ENCODE data around the gene KIF5B. TPM values are rescaled to one million over a fixed set of nuclear protein-coding genes. Genes with fewer than 3 reads are reported as not detected.

KIF5B gene
- polyA plus RNA-seq, 4 donors = 49.4 to 100 (median 59.5) TPM

- FAIRE-seq (no peak), DNase-seq (no peak)
- Histone ChIP-seq H3K4me3 (ENCODE audit: low read depth in 1 of 3, low read length in 3 of 3) (no peak overlapping the region), H3K27me3 (ENCODE audit: control insufficient read depth in 3 of 3, insufficient read depth in 3 of 3, low read length in 3 of 3) (no peaks in the 10 kb centered on the region), H3K4me1 (ENCODE audit: control insufficient read depth in 3 of 3, insufficient read depth in 2 of 3, low read depth in 1 of 3, low read length in 2 of 3) (no peaks in the 10 kb centered on the region), H3K36me3 (ENCODE audit: control insufficient read depth in 3 of 3, insufficient read depth in 2 of 3, low read depth in 1 of 3, low read length in 3 of 3) (peaks cover 7 to 37% (median 19%) of the 10 kb centered on the region in 3 donors), H3K9me3 (ENCODE audit: control insufficient read depth in 2 of 2, insufficient read depth in 1 of 2, low read depth in 1 of 2, low read length in 1 of 2) (no peaks in the 10 kb centered on the region), H3K27ac (ENCODE audit: low read depth in 1 of 3, low read length in 2 of 3) (no peak overlapping the region)
- 11 to 19% (median 11%) methylated on average over 1 of the region's 1 CpG for WGBS, 3 donors
Measured at GRCh38 chr10:32028710-32029109, 27.5 kb downstream of the KIF5B start.

GRCh38 chr10:32023264-32023663 is 33.0 kb downstream of the KIF5B start:
- H3K27me3 ChIP-seq (ENCODE audit: control insufficient read depth in 3 of 3, insufficient read depth in 3 of 3, low read length in 3 of 3) = no peaks in the 10 kb centered on the region
- DNase-seq (peak in 1 of 2 donors; percentile 51), FAIRE-seq (no peak)
- peaks cover 19 to 38% (median 20%) of the 10 kb centered on the region in 3 donors for H3K36me3 ChIP-seq (ENCODE audit: control insufficient read depth in 3 of 3, insufficient read depth in 2 of 3, low read depth in 1 of 3, low read length in 3 of 3)
- H3K27ac ChIP-seq (ENCODE audit: low read depth in 1 of 3, low read length in 2 of 3) = peak overlapping the region in 1 of 3 donors; percentile 45
- no peaks in the 10 kb centered on the region for H3K9me3 ChIP-seq (ENCODE audit: control insufficient read depth in 2 of 2, insufficient read depth in 1 of 2, low read depth in 1 of 2, low read length in 1 of 2)
- WGBS, 3 donors = 31 to 40% (median 33%) methylated on average over 1 of the region's 1 CpG
- H3K4me1 ChIP-seq (ENCODE audit: control insufficient read depth in 3 of 3, insufficient read depth in 2 of 3, low read depth in 1 of 3, low read length in 2 of 3) = peaks cover 0 to 8% (median 0%) of the 10 kb centered on the region in 3 donors
- no peak overlapping the region for H3K4me3 ChIP-seq (ENCODE audit: low read depth in 1 of 3, low read length in 3 of 3)

- peaks cover 25 to 44% (median 27%) of the 10 kb centered on the region in 3 donors for H3K36me3 ChIP-seq (ENCODE audit: control insufficient read depth in 3 of 3, insufficient read depth in 2 of 3, low read depth in 1 of 3, low read length in 3 of 3)
- no peaks in the 10 kb centered on the region for H3K27me3 ChIP-seq (ENCODE audit: control insufficient read depth in 3 of 3, insufficient read depth in 3 of 3, low read length in 3 of 3)
- DNase-seq (no peak), FAIRE-seq (no peak)
- no peaks in the 10 kb centered on the region for H3K4me1 ChIP-seq (ENCODE audit: control insufficient read depth in 3 of 3, insufficient read depth in 2 of 3, low read depth in 1 of 3, low read length in 2 of 3)
- WGBS, 3 donors = 95% methylated on average over 11 of the region's 11 CpGs
- H3K27ac ChIP-seq (ENCODE audit: low read depth in 1 of 3, low read length in 2 of 3) = no peak overlapping the region
- H3K4me3 ChIP-seq (ENCODE audit: low read depth in 1 of 3, low read length in 3 of 3) = no peak overlapping the region
- no peaks in the 10 kb centered on the region for H3K9me3 ChIP-seq (ENCODE audit: control insufficient read depth in 2 of 2, insufficient read depth in 1 of 2, low read depth in 1 of 2, low read length in 1 of 2)
Measured at GRCh38 chr10:32017044-32017443, 39.2 kb downstream of the KIF5B start.

DNA sequence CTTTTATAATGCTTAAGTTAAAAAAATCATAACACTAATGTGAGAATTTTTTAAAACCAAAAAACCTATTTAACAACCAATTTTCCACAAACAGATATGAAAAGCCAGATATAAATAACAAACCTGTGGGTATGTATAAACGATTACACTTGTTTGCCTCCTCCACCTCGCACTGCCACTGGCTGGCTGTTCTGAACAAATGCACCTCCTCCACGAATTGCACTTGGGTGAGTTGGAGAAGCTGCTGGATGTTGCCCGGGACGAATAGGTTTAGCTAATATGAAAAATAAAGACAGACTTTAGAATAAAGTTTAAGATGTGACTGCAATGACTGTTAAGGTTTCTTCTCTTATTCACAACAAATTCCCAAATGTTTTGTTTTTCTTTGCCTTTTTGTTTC is 40.8 kb downstream of the KIF5B start:
- no peaks in the 10 kb centered on the region for H3K9me3 ChIP-seq (ENCODE audit: control insufficient read depth in 2 of 2, insufficient read depth in 1 of 2, low read depth in 1 of 2, low read length in 1 of 2)
- no peaks in the 10 kb centered on the region for H3K27me3 ChIP-seq (ENCODE audit: control insufficient read depth in 3 of 3, insufficient read depth in 3 of 3, low read length in 3 of 3)
- 91 to 94% (median 92%) methylated on average over 5 of the region's 5 CpGs for WGBS, 3 donors
- no peak overlapping the region for H3K4me3 ChIP-seq (ENCODE audit: low read depth in 1 of 3, low read length in 3 of 3)
- H3K36me3 ChIP-seq (ENCODE audit: control insufficient read depth in 3 of 3, insufficient read depth in 2 of 3, low read depth in 1 of 3, low read length in 3 of 3) = peaks cover 19 to 38% (median 26%) of the 10 kb centered on the region in 3 donors
- H3K27ac ChIP-seq (ENCODE audit: low read depth in 1 of 3, low read length in 2 of 3) = no peak overlapping the region
- DNase-seq (no peak), FAIRE-seq (no peak)
- no peaks in the 10 kb centered on the region for H3K4me1 ChIP-seq (ENCODE audit: control insufficient read depth in 3 of 3, insufficient read depth in 2 of 3, low read depth in 1 of 3, low read length in 2 of 3)

- peaks cover 0 to 4% (median 0%) of the 10 kb centered on the region in 3 donors for H3K4me1 ChIP-seq (ENCODE audit: control insufficient read depth in 3 of 3, insufficient read depth in 2 of 3, low read depth in 1 of 3, low read length in 2 of 3)
- peak in 1 of 2 donors; percentile 8 for DNase-seq
- FAIRE-seq = no peak
- H3K27ac ChIP-seq (ENCODE audit: low read depth in 1 of 3, low read length in 2 of 3) = no peak overlapping the region
- H3K4me3 ChIP-seq (ENCODE audit: low read depth in 1 of 3, low read length in 3 of 3) = no peak overlapping the region
- H3K9me3 ChIP-seq (ENCODE audit: control insufficient read depth in 2 of 2, insufficient read depth in 1 of 2, low read depth in 1 of 2, low read length in 1 of 2) = no peaks in the 10 kb centered on the region
- WGBS, 3 donors = 42 to 57% (median 51%) methylated on average over 2 of the region's 2 CpGs
- H3K36me3 ChIP-seq (ENCODE audit: control insufficient read depth in 3 of 3, insufficient read depth in 2 of 3, low read depth in 1 of 3, low read length in 3 of 3) = peaks cover 0 to 19% (median 3%) of the 10 kb centered on the region in 3 donors
- H3K27me3 ChIP-seq (ENCODE audit: control insufficient read depth in 3 of 3, insufficient read depth in 3 of 3, low read length in 3 of 3) = no peaks in the 10 kb centered on the region
Measured at GRCh38 chr10:32007026-32007425, 49.2 kb downstream of the KIF5B start.

GRCh38 chr10:32005050-32005449 is 51.2 kb downstream of the KIF5B start:
- H3K4me3 ChIP-seq (ENCODE audit: low read depth in 1 of 3, low read length in 3 of 3) = no peak overlapping the region
- peaks cover 0 to 18% (median 0%) of the 10 kb centered on the region in 3 donors for H3K36me3 ChIP-seq (ENCODE audit: control insufficient read depth in 3 of 3, insufficient read depth in 2 of 3, low read depth in 1 of 3, low read length in 3 of 3)
- no peak for FAIRE-seq
- peaks cover 0 to 4% (median 0%) of the 10 kb centered on the region in 3 donors for H3K4me1 ChIP-seq (ENCODE audit: control insufficient read depth in 3 of 3, insufficient read depth in 2 of 3, low read depth in 1 of 3, low read length in 2 of 3)
- no peaks in the 10 kb centered on the region for H3K27me3 ChIP-seq (ENCODE audit: control insufficient read depth in 3 of 3, insufficient read depth in 3 of 3, low read length in 3 of 3)
- H3K27ac ChIP-seq (ENCODE audit: low read depth in 1 of 3, low read length in 2 of 3) = no peak overlapping the region
- 57 to 61% (median 58%) methylated on average over 4 of the region's 4 CpGs for WGBS, 3 donors
- no peaks in the 10 kb centered on the region for H3K9me3 ChIP-seq (ENCODE audit: control insufficient read depth in 2 of 2, insufficient read depth in 1 of 2, low read depth in 1 of 2, low read length in 1 of 2)
- peak; percentile 55 to 61 for DNase-seq

GRCh38 chr10:32004161-32004591 is 52.0 kb downstream of the KIF5B start:
- Histone ChIP-seq H3K27ac (ENCODE audit: low read depth in 1 of 3, low read length in 2 of 3) (no peak overlapping the region), H3K27me3 (ENCODE audit: control insufficient read depth in 3 of 3, insufficient read depth in 3 of 3, low read length in 3 of 3) (no peaks in the 10 kb centered on the region), H3K9me3 (ENCODE audit: control insufficient read depth in 2 of 2, insufficient read depth in 1 of 2, low read depth in 1 of 2, low read length in 1 of 2) (no peaks in the 10 kb centered on the region), H3K36me3 (ENCODE audit: control insufficient read depth in 3 of 3, insufficient read depth in 2 of 3, low read depth in 1 of 3, low read length in 3 of 3) (peaks cover 0 to 18% (median 0%) of the 10 kb centered on the region in 3 donors), H3K4me1 (ENCODE audit: control insufficient read depth in 3 of 3, insufficient read depth in 2 of 3, low read depth in 1 of 3, low read length in 2 of 3) (peaks cover 0 to 4% (median 0%) of the 10 kb centered on the region in 3 donors), H3K4me3 (ENCODE audit: low read depth in 1 of 3, low read length in 3 of 3) (no peak overlapping the region)
- FAIRE-seq (no peak), DNase-seq (peak; percentile 18 to 56)
- WGBS, 3 donors = 15 to 50% (median 17%) methylated on average over 3 of the region's 3 CpGs

DNA sequence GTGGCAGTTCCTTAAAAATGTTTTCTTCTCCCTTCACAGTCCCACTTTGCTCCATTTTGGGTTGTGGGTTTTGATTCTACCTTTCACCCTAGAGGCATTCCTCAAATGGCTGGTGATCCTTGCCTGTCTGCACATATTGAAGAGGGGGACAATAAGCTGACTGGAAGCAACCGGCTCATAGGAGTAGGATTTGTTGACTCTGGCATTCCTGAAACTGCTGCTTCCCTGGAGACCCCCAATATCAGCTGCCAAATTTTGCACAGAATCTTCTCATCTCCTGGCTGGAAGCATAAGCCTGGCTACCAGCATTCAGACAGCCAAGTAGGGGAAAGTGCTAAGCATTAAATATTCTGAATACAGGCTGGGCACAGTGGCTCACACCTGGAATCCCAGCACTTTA is 53.7 kb downstream of the KIF5B start:
- Histone ChIP-seq H3K27me3 (ENCODE audit: control insufficient read depth in 3 of 3, insufficient read depth in 3 of 3, low read length in 3 of 3) (no peaks in the 10 kb centered on the region), H3K4me1 (ENCODE audit: control insufficient read depth in 3 of 3, insufficient read depth in 2 of 3, low read depth in 1 of 3, low read length in 2 of 3) (peaks cover 0 to 4% (median 0%) of the 10 kb centered on the region in 3 donors), H3K4me3 (ENCODE audit: low read depth in 1 of 3, low read length in 3 of 3) (no peak overlapping the region), H3K9me3 (ENCODE audit: control insufficient read depth in 2 of 2, insufficient read depth in 1 of 2, low read depth in 1 of 2, low read length in 1 of 2) (no peaks in the 10 kb centered on the region), H3K27ac (ENCODE audit: low read depth in 1 of 3, low read length in 2 of 3) (no peak overlapping the region), H3K36me3 (ENCODE audit: control insufficient read depth in 3 of 3, insufficient read depth in 2 of 3, low read depth in 1 of 3, low read length in 3 of 3) (peaks cover 0 to 11% (median 0%) of the 10 kb centered on the region in 3 donors)
- WGBS, 3 donors = 75 to 95% (median 92%) methylated on average over 1 of the region's 1 CpG
- FAIRE-seq (no peak), DNase-seq (no peak)

DNA sequence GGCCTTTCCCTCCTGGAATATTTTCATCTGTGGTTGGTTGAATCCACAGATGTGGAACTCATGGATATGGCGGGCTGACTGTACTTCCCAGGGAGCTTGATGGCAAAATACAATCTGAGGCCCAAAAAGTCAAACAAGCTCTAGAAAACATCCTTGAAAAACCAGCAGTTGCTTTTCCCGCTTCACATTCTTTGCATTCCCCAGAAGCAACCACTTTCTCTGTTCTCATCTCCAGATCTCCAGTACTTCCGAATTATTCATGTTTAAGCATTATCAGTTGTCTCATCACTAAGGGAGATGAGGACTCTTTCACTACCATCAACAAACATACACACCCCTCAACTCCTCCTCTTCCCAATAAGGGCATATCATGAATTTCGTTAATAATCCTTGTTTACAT is 55.3 kb downstream of the KIF5B start:
- no peaks in the 10 kb centered on the region for H3K9me3 ChIP-seq (ENCODE audit: control insufficient read depth in 2 of 2, insufficient read depth in 1 of 2, low read depth in 1 of 2, low read length in 1 of 2)
- no peak overlapping the region for H3K4me3 ChIP-seq (ENCODE audit: low read depth in 1 of 3, low read length in 3 of 3)
- H3K27ac ChIP-seq (ENCODE audit: low read depth in 1 of 3, low read length in 2 of 3) = no peak overlapping the region
- DNase-seq (no peak), FAIRE-seq (no peak)
- H3K36me3 ChIP-seq (ENCODE audit: control insufficient read depth in 3 of 3, insufficient read depth in 2 of 3, low read depth in 1 of 3, low read length in 3 of 3) = peaks cover 0 to 8% (median 0%) of the 10 kb centered on the region in 3 donors
- H3K4me1 ChIP-seq (ENCODE audit: control insufficient read depth in 3 of 3, insufficient read depth in 2 of 3, low read depth in 1 of 3, low read length in 2 of 3) = peaks cover 0 to 4% (median 0%) of the 10 kb centered on the region in 3 donors
- WGBS, 3 donors = 56 to 68% (median 63%) methylated on average over 4 of the region's 4 CpGs
- no peaks in the 10 kb centered on the region for H3K27me3 ChIP-seq (ENCODE audit: control insufficient read depth in 3 of 3, insufficient read depth in 3 of 3, low read length in 3 of 3)
